IPS-NIHi11 (cell line): ENCODE measurements around the gene MLH3.

Source experiments
- DNase-seq: peaks from one replicate; pipeline ENCODE4 v3.0.0; 2012; ENCODE audit warnings: mixed read lengths, low spot score

The MLH3 gene

DNA sequence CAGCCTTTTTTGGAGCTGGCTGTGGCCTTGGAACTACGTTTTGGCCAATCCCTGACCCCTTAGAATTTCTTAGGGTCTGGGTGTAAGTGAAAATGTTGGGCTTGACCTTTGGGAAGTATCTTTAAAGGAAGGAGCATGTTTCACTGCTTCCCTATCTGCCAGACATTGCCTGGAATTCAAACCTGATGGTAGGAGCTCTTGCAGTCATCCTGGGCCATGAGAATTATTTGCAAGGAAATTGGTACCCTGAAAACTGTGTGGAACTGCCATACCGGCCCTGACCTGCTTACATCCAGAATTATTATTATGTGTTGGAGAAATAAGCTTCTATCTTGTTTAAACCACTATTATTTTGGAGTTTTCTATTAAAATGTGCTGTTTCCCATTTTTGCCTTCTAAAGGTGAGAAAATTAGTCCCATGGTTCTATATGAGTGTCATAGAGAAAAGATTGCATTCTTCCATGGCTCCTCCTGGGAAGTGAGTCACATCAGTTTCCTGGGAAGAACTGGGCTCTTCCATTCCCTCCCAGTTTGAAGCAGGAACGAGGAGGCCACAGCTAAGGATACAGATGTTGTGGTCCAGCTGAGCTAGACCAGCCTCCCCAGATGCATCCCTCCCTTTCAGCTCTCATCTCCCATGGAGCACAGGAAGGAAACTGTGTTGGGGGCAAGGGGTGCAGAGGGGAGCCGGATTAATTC lies 86.3 kb downstream of the MLH3 start:
- DNase-seq: no peak
